Measurements from ENCODE around the gene ATP2C2.
A peak's percentile ranks its signal among the peaks of the same experiment; 100 is the strongest.

The ATP2C2 gene

DNA sequence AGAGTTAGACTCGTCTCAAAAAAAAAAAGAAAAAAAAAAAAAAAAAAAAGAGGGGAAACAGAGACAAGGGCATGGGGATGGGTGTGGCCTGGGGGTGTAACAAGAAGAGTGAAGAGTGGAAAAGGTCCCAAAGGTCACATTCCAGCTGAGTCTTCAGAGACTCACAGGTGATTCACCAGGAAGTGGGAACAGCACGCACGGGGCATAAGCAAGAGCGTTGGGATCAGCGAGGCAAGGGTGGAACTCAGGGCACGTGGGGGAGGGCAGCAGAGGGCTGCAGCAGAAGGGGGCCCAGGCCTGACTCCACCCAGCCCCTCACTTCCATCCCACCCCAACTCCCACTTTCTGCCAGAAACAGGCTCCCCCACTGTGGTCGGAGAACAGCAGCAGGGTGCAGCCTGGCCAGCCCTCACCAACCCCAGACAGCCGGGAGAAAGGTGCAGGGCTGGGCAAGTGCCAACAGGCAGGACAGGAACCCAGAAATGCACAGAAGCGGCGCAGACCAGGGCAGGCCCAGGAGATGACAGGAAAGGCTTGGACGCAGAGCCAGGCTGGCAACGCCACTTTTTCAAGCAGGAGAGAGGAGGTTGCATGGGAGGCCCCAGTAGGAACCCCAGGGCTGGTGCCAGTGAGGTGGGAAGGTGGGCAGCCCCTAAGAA is 132.9 kb downstream of the ATP2C2 start:
- DNase-seq = no peak

GRCh38 chr16:84502075-84502474 is 133.7 kb downstream of the ATP2C2 start:
- no peak for DNase-seq

DNA sequence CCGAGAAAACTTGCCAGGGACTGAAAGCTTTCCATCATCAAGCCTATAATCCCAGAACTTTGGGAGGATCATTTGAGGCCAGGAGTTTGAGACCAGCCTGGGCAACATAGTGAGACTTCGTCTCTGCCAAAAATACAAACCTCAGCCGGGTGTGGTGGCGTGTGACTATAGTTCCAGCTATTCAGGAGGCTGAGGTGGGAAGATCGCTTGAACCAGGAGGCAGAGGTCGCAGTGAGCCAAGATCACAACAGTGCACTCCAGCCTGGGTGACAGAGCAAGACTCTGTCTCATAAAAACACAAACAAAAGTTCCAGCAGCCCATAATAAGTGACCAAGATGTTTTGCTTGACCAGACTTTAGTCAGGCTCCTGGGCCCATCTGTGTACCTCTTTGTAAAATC is 134.2 kb downstream of the ATP2C2 start:
- DNase-seq = no peak

- DNase-seq = no peak
Measured at GRCh38 chr16:84503751-84504395, 135.5 kb downstream of the ATP2C2 start.

GRCh38 chr16:84504420-84505248 is 136.3 kb downstream of the ATP2C2 start, which contains the start of gene MEAK7:
Gene MEAK7, minus strand, starts transcription at chr16:84504659. Its CDS starts 6,573 bp downstream, at chr16:84498086.
- peak; percentile 93 for DNase-seq

DNA sequence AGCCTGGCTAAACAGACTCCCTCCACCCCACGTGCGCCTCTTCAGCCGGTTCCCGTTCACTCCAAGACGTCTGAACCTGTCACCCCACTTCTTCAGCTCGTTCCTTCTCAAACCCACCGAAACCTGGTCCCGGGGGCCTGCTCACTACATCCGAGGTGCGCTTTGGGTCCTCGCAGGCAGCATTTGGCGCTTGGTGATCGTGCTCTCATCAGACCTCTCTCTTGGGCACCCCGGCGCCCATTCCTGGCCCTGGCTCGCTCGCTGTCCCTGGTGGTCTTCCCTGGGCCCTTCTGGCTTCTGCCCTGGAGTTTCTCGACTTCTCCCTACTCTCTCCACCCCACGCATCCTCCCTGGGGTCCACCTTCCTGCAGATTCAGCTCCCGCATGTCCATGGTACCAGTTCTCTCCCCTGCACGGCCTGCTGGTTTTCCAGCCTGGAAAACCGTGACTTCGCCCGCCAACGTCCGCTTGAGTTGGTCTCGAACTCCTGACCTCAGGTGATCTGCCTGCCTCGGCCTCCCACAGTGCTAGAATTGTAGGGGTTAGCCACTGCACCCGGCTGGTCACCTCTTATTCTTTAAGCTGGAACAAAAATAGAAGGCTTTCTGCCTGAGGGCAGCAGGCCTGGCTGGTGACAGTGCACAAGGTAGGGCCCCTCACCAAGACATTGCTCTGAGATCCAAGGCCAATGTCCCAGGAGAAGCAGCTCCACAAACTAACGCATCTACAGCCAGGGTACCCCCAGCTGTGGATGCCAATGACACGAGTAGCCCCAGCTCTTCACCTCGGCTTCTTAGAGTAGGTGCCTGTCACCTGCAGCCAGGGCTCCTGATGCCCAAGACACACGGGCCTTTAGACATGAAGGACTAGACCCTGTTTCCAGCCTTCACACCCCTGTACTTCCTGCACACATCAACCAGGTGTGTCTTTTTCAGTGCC is 137.2 kb downstream of the ATP2C2 start:
- DNase-seq = no peak

- no peak for DNase-seq
Measured at GRCh38 chr16:84507011-84507982, 139.0 kb downstream of the ATP2C2 start.

DNA sequence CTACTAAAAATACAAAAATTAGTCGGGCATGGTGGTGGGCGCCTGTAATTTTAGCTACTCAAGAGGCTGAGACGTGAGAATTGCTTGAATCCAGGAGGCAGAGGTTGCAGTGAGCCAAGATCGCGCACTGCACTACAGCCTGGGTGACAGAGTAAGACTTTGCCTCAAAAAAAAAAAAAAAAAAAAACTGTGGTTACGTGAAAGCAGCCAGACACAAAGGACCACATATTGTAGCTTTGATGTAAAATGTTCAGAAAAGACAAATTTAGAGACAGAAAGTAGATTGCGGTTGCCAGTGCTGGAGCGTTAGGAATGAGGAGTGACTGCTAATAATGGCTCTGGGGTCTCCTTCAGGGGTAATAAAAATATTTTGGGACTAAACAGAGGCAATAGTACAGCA is 140.2 kb downstream of the ATP2C2 start:
- DNase-seq = no peak

GRCh38 chr16:84509032-84509950 is 141.0 kb downstream of the ATP2C2 start:
- no peak for DNase-seq

DNA sequence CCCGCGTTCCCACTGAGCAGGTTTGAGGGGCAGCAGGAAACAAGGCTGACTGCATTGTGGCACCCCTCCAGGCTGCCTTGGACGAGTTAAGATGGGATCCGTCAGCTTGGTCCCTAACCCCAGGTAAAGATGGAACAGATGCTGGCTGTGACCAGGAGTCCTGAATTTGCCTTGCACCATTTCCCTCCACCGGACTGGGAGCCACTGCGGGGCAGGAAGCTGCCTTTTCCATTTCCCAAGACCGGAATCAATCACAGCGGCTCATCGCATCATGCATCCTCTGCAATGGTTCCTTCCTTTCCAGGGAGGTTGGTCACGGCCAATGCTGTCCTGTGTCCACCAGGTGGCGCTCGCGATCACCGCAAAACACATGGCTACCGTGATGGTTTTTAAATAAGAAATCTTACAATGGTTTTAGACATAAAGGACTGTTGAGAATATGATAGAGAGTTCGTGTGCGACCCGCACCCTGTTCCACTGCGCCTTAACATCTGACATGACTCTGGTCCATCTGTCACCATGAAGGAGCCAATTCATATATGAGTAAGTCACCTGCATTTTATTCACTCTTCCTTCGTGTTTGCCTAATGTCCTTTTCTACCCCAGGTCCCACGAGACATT is 143.0 kb downstream of the ATP2C2 start:
- peak; percentile 48 for DNase-seq

DNA sequence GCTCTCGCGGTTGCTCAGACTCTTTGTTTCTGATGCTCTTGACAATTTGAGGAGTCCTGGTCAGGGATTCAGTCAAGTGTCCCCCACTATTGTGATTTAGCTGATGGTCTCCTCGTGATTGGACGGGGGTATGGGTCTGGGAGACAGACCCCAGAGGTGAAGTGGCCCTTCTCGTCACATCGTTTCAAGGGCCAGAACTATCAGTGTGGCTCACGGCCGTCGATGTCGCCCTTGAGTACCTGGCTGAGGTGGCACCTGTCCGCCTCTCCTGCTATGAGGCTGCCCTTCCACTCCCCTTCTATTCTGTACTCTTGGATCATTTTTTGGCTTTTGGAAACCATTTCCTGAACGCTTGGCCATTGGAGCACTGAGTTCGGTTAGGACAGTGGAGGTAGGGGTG is 143.5 kb downstream of the ATP2C2 start:
- DNase-seq = no peak

DNA sequence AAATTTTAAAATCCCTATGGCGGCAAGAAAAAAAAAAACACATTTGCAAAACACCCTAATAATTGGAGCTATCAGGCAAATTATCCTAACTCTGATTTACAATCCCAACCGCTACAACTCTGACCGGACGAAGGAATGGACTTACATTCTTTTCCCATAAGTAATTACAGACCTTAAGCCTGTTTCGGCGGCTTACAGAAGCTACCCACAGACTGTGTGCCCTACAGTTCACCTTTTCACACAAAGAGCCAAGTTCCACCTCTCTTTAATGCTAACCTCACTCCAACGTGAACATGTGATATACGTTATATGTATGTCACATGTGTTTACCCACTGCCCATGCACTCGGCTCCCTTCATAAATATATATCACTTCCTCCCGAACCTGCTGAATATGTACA is 144.8 kb downstream of the ATP2C2 start:
- no peak for DNase-seq

- no peak for DNase-seq
Measured at GRCh38 chr16:84513666-84514065, 145.3 kb downstream of the ATP2C2 start.
